AG10803 (cell line): ENCODE results near the gene GARRE1.
A peak's percentile ranks its signal among the peaks of the same experiment; 100 is the strongest.

Source experiments
- DNase-seq: peaks from one replicate; pipeline ENCODE4 v3.0.0; 2010; ENCODE audit warnings: low read depth
- H3K4me3 ChIP-seq: 2 replicates; pipeline ENCODE4 v1.5.1; 2011; ENCODE audit warnings: mild to moderate bottlenecking, low read length, control low read depth
- TF ChIP-seq, protein P1 (sequence below): conservative IDR thresholded peaks from 2 replicates; pipeline ENCODE4 v1.5.1; 2011; ENCODE audit warnings: mild to moderate bottlenecking, low read length, control low read depth, inconsistent platforms

Gene GARRE1

DNA sequence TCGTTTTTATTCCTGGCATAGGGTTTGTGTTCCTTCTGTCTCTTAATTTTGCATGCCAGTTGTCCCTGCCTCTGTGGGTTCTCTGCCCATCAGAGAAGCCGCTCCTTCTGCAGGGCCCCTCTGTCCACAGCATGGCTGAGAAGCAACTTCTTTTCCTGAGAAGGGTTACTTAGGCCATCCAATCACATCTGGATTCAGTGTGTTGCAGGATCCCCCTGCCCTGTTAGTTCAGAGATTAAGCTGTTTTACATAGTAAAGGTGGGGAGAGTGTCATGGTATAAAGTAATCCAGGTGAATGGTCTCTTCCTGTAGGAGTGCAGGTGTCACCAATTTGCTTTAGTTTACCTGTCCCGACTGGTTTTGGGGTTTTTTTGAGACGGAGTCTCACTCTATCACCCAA, 22.9 kb upstream of the GARRE1 start:
- TF ChIP-seq, protein P1, sequence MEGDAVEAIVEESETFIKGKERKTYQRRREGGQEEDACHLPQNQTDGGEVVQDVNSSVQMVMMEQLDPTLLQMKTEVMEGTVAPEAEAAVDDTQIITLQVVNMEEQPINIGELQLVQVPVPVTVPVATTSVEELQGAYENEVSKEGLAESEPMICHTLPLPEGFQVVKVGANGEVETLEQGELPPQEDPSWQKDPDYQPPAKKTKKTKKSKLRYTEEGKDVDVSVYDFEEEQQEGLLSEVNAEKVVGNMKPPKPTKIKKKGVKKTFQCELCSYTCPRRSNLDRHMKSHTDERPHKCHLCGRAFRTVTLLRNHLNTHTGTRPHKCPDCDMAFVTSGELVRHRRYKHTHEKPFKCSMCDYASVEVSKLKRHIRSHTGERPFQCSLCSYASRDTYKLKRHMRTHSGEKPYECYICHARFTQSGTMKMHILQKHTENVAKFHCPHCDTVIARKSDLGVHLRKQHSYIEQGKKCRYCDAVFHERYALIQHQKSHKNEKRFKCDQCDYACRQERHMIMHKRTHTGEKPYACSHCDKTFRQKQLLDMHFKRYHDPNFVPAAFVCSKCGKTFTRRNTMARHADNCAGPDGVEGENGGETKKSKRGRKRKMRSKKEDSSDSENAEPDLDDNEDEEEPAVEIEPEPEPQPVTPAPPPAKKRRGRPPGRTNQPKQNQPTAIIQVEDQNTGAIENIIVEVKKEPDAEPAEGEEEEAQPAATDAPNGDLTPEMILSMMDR: no peak
- no peak overlapping the region for H3K4me3 ChIP-seq
- no peak for DNase-seq

DNA sequence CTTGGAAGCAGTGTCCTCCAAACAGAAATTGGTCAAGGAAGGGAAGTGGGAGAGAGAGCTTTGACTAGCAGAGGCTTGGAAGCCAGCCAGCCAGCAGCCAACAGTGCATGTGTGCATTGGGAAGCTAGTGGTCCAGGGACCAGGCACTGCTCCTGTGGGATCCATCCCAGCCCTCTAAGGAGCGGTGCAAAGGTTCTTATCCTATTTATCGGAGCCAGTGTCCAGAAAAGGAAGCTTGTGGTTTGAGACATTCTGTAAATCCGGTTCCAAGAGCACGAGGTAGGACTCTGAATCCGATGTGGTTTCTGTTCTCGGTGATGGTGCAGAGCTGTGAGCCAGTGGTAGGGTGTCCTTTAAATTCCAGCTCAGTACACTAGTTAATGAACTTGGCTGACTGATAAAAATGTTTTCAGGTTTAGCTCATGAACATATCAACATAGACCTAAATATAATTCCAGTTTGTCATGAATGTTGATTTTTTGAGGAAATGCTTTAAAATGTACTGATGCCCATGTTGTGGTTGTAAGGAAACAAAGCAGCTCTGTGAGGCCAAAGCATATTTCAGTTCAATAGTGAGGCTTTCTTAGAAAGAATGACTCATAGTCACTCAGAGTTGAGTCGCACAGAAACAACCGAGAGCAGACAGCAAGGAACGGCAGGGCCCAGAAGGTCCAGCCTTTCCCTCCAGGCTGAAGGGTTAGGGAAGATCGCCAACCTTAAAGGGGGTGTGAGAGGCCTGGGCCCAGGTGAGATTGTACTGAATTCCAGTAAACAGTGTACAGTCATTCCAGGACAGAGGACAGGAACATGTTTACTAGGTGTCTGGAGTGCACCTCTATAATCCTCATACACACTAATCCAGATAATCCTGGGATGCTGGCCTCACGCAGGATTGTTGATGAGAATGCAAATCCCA, 21.5 kb upstream of the GARRE1 start:
- H3K4me3 ChIP-seq: peak overlapping the region; percentile 13
- peak; percentile 94 for DNase-seq
- TF ChIP-seq, protein P1: no peak

DNA sequence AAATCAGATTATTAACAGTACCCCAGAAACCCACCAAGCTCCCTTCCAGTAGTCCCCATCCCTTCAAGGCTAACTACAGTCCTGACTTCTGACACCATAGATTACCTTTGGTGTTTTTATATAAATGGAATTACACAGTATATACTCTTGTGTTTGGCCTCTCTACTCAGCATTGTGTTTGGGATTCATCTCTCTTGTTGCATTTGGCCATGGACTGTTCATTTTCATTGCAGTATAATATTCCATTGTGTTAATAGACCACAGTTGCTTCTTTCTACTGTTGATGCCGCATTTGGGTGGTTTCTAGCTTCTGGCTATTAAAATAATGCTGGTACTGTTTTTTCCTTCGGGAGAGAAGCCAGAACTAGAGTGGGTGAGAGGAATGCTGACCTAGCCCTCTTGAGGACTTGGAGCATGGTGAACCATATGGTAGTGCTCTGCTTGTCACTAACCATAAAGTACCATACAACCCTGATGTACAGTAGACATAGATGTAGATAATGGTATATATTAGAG, 18.9 kb upstream of the GARRE1 start:
- no peak overlapping the region for H3K4me3 ChIP-seq
- DNase-seq: no peak
- TF ChIP-seq, protein P1: no peak

DNA sequence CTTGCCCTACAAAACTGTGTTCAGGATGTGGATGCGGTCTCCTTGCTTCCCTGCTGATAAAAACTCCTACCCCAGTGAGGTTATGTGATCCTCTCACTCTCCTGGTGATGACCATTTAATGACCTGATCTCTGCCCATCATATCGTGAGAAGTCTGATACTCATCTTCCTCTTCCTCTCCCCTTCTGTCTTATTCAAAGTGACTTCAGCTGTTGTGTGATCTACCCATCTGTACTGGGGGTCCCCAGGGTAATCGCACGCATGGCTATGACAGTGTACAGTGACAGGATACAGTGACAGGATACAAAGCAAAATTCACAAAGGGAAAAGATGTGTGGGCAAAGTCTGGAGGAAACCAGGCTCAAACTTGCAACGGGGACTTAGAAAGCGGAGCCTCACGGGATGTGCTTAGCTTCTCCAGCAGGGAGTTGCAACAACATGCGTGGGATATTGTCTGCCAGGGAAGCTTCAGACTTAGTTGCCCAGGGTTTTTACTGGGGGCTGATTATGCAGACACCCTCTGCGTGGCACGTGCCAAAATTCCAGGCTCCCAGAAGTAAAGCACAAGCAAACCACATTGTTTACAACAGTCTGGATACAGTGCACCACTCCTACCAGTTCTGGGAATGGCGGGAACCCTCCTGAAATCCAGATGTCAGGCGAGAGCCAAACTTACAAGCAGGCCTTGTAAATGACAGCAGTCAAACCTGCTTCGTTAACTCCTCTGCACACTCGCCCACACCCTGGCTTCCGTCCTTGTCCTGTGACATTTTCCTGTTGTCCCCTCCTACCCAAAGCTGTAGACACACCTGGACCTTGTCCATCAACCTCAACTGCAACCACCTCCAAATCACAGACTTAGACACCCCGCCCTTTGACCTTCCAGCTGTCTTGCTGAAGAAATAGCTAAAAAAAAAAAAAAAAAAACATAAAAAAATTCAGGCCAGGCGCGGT, 18.0 kb upstream of the GARRE1 start:
- TF ChIP-seq, protein P1: no peak
- DNase-seq: peak; percentile 91
- H3K4me3 ChIP-seq: no peak overlapping the region

DNA sequence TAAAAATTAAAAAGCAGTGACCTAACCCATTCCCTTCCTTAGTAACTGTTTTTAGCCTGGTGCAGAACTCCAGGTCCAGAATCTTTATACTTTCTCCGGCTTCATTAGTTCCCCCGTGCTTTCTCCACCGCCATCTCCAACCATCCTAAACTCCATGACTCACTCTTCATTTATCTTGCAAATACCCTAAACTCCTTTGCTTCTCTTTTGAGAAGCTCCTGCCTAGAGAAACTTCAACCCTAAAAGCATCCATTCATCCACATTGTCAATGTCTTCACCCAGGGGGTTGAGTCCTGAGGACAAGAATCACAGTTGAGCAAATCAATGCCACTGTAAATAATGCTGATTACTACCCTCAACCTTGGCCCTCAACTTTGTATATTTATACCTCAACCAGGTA, 17.1 kb upstream of the GARRE1 start:
- no peak for DNase-seq
- no peak overlapping the region for H3K4me3 ChIP-seq
- TF ChIP-seq, protein P1: no peak

DNA sequence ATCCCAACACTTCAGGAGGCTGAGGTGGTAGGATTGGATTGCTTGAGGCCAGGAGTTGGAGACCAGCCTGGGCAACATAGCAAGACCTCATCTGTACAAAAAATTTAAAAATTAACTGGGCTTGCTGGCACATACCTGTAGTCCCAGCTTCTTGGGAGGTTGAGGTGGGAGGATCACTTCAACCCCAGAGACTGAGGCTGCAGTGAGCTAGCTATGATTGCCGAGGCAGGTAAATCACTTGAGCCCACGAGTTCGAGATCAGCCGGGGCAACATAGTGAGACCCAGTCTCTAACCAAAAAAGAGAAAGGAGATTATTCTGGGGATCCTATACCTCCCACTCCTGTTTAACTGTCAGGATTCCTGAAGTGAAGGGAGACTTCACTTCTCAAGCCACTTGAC, 16.4 kb upstream of the GARRE1 start:
- DNase-seq: no peak
- TF ChIP-seq, protein P1: no peak
- no peak overlapping the region for H3K4me3 ChIP-seq
